Measurements from ENCODE around the gene ZBTB42.
"Not testable (repeated sequence)": the region's sequence is repeated elsewhere in the genome, so short reads cannot be mapped to it uniquely, and the experiment has no call there.

The ZBTB42 gene

DNA sequence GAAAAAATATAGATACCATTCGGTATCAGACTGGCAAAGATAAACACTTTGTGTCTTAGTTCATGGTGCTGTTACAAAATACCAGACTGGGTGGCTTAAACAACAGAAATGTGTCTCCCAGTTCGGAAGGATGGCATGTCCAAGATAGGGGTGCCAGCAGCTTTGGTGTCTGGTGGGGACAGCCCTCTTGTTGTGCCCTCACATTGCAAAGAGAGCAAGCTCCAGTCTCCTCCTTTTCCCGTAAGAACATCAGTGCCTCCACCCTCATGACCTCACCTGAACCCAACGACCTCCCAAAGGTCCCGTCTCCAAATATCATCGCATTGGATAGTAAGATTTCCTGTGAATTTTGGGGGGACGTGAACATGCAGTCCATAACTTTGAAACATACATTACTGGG lies 12.4 kb downstream of the ZBTB42 start:
- DNase-seq = no peak

DNA sequence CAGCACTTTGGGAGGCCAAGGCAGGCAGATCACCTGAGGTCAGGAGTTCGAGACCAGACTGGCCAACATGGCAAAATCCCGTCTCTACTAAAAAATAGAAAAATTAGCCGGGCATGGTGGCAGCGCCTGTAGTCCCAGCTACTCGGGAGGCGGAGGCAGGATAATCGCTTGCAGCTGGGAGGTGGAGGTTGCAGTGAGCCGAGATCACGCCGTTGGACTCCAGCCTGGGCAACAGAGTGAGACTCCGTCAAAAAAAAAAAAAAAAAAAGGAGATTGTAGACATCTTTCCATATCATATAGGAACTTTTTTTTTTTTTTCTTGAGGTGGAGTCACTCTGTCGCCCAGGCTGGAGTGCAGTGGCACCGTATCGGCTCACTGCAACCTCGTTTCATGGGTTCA lies 13.8 kb downstream of the ZBTB42 start:
- not testable (repeated sequence) for DNase-seq

DNA sequence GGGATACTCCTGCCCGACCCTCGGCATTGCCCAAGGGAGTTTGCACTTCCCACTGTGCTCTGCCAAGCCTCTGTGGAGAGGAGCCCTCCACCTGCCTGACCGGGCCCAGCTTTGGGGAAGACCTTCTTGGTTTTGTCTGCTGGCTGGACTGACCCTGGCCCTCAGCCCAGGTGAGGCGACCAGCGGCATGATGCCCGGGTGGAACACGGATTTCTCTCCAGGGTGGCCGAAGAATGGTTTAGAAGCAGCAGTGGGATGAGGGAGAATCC lies 15.6 kb downstream of the ZBTB42 start:
- no peak for DNase-seq

DNA sequence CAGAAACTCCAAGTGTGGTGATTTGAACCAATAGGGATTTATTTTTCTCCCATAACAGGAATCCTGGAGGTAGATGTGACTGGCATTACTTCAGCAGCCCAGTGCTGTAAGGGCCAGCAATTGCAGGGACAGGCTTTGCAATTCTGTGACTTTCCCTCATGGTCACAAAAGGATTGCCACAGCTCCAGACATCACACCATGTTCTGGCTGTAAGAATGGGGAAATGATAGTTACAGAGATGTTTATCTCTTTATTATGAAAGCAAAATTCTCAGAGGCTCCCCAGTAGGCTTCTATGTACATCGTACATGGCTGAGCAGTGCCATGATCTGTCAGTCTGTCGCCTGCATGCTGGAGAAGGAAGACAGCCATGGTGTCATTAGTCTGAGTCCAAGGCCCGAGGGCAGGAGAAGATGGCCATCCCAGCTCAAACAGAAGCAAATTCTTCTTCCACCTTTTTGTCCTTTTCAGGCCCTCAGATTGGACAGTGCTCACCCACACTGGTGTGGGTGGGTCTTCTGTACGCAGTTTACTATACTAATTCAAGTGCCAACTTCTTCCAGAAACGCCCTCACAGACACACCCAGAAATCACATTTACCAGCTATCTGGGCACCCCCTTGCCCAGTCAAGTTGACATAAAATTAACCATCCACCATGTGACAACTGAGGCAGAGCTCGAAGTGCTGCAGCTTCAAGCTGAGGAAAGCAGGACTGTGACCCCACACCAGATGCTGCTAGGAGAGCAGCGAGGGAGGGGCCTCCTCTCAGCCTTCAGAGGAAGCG lies 17.2 kb downstream of the ZBTB42 start:
- DNase-seq = no peak

DNA sequence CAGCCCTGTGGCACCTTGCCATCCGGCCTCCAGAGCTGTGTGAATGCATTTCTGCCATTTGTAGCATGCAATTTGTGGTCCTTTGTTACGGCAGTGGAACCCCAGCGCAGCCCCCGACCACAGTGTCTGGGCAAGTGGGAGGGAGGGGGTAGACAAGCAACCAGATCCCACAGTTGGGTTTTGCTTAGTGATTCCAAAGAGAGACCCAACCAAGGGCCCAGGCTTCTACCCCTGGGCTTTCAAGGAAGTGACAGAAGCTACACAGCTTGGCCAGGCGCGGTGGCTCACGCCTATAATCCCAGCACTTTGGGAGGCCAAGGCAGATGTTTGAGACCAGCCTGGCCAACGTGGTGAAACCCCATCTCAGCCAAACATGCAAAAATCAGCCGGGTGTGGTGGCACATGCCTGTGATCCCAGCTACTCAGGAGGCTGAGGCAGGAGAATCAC lies 17.8 kb downstream of the ZBTB42 start:
- DNase-seq = no peak

DNA sequence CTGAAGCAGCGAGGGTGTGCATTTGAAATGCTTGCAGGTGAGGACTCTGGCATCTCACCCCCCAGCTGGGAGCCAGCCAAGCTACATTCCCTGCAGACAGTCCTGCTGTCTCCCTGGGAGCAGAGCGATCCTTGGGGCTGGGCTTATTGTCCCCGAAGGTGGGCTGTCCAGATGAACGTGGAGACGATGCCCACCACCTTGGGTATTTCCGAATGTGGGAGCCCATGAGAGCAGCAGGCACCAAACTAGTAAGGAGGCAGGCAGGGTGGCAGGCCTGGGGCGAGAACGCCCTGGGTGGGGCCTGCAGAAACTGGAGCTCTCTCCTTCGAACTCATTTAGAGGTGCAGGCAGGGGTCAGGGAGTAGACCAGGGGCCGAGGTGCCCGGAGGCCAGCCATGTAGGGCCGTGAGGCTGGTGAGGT lies 18.5 kb downstream of the ZBTB42 start:
- DNase-seq = no peak

DNA sequence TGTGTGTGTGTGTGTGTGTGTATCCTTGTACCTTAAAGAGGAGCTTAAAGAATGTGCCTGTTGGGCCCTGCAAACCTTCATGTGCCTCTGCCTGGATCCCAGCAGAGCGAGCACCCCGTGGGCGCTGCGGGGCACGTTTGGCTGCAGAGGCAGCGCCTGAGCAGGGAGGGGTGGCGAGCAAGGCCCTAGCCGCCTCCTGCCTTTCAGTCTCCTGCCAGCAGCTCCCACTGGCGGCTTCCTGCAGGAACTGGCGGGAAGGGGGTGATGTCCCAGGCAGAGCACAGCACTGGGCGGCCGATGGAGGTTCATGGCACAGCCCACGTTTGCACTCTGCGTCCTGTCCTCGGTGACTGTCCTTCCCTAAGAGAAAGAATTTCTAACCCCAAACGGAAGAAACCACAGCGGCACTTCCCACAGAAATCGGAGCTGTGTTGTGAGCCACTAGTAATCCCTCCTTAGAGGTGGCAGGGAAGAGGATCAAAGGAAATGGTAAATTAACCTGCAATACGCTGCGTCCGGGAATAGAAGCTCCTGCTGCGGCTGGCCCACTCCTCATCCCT lies 19.8 kb downstream of the ZBTB42 start:
- no peak for DNase-seq

DNA sequence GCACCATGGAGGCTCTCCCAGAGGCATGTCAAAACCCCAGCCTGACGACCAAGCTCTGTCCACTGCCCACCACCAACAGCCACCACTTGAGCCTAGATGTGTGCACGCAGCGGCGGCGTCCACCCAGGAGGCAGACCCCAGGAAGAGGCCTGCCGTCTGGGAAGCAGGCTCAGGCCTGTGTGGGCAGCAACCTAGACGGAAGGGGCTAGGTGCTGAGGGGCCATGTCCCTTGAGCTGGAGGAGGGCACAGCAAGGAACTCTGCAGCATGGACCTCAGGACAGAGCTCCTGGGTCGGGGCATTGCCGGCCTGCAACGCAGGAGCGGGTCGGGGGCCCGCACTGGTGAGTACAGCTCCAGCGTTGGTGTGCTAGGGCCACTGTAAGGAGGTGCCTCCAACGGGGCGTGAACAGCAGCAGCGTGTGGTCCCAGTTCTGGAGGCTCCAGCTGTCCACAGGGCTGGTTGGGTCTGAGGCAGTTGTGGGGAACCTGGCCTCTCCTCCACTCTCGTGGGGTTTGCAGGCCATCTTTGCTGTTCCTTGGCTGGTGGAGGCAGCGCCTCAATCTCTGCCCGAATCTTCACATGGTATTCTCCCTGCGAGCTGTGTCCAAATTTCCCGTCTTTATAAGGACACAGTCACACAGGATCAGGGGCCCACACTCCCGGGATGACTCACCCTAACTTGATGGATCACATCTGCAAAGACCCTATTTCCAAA lies 20.5 kb downstream of the ZBTB42 start:
- no peak for DNase-seq

DNA sequence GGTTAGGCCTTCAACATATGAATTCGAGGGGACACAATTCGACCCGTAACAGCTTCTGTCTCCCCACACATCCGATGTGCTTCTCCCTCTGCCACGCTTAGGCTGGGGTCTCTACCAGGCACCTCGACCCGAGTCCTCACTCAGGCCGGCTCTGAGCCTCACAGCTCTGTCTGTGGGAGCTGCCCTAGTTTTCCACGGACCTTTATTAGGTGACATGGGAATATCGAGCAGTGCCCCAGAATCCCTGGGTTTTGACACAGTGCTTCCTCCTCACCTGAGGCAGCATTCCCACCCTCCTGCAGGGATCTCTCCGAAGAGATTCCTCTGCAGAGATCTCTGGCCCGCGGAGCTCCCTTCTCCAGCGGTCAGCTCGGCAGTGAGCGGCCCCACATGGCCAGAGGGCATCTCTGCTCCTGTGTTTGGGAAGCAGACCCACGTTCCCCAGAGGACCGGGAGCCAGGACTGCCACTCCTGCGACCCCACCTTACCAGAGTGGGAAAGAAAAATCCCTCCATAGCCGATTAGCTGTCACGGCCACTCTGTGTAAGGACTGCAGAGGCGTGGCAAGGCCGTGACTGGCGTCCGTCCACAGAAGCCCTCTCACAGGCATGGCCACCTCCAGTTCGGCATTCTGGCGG lies 21.2 kb downstream of the ZBTB42 start:
- no peak for DNase-seq

DNA sequence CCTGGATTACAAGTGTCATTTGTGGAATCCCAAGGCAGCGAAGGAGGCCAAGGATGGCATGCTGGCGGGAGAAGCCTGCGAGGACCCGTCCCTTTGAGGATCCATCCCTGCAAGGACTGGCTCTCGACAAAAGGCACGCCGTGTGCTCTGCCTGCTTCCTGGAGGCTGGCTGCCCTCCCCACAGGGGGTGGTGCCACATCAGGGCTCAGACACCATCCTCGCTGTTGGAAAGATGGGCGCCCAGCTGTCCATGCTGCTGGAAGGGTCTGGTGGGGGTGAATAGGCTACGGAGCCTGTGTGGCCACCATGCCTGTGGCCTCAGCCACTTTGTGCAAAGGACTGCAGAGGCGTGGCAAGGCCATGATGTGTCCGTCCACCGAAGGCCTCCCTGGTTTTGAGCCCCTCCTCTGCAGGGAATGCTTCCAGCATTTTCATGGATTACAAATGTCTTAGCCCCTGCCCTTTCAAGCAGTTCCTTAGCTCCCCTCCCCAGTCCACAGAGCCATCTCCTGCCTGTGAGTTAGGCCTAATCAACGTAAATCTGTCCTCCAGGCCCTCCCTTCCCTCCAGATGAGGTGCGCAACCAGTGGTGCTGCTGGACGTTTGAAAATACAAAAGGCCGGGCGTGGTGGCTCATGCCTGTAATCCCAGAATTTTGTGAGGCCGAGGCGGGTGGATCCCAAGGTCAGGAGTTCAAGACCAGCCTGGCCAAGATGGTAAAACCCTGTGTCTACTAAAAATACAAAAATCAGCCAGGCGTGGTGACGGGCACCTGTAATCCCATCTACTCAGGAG lies 22.1 kb downstream of the ZBTB42 start:
- DNase-seq = no peak

DNA sequence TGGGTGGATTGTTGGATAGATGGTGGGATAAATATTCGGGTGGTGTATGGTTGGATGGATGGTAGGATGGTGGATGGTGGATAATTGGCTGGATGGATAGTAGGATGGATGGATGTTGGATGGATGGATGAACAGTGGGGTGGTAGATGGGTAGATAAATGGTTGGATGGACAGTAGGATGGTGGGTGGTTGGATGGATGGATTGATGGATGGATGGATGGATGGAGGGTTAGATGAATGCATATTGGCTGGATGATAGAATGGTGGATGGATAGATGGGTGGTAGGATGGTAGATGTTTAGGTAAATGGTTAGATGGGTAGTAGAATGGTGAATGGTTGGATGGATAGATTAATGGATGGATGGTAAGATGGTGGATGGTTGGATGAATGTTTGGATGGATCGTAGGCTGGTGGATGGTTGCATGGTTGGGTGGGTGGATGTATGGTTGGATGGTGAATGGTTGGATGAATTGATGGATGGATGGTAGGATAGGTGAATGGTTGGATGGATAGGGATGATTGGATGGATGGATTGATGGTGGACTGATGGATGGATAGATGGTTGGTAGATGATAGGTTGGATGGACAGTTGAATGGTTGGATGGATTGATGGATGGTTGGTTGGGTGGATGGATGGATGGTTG lies 23.6 kb downstream of the ZBTB42 start:
- no peak for DNase-seq

DNA sequence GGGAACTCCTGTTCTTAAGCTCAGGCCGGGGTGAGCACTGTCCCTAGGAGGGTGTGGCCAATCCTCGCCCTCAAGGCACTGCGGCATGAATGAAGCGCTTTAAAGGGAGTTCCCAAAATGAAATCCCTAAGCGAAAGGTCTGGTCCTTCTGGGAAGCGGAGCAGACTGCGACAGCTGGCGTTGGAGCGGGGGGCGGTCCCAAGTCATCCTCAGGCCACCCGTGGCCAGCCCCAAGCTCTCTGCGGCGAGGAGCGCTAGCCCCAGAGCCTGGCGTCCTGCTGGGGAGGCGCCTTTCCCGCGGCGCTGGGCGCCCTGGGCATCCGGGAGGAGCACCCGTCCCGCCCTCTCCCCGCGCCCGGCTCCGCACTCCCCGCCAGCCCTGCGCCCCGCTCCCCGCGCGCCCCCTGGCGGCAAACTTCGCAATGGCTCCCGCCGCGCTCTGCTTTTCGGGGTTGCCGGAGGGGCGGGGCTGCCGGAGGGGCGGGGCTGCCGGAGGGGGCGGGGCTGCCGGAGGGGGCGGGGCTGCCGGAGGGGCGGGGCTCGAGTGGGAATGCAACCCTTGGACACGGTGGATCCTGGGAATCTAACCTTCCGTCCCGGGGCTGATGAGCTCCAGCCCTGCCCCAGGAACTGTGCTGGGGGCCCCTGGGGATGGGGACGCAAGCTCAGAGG lies 25.4 kb downstream of the ZBTB42 start:
- peak; percentile 96 for DNase-seq

DNA sequence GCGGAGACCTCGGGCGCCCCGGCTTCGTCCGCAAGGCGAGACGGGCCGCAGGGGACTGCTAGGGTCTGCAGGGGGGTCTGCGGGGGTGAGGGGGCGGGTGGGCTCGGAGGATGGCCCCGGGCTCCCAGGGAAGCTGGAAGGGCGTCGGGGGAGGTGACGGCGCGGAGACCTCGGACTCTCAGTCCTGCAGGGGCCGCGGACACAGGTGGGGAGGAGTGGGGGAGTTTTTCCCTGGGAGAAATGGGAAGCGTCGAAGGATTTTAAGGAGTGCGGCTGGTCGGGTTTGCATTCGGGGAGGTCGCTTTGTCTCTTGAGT lies 25.9 kb downstream of the ZBTB42 start:
- DNase-seq = no peak

DNA sequence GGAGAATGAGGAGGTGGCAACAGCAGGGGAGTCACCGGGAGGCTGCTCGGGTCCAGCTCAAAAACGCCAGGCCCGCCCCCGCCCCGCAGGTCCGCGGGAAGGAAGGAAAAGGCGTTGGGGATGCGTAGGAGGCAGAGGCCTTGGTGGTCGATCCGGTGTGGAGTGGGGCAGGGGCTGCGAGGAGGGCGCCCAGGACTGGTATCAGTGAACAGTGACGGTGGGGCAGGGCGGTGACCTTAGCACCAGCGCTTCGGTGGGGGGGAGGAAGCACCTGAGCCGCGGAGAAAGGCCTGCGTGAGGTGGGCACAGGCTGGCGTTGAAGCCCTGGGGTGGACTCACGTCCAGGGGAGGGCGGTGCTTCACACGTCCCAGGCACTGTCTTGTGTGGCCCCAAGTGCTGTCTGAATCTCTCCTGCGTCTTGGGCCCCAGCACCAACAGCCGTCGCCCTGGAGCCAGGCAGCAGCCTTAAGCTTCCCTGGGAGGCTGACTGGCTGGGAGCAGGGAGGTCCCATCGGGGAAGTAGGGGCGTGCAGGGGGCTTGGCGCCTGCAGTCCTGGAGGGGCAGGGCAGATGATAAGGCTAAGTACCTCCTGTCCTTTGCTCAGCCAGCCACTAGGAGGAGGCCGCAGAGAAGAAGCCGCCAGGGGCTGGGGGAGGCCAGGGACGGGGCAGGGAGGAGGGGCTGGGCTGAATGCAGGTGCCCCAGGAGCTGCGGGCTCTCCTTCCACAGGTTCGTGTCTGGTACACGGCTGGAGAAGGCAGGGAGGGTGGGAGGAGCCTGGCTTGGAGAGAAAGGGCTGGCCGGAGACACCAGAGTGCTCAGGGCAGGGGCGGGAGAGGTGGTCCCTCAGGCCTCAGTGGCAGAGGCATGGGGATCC lies 26.5 kb downstream of the ZBTB42 start:
- peak; percentile 42 to 64 for DNase-seq

DNA sequence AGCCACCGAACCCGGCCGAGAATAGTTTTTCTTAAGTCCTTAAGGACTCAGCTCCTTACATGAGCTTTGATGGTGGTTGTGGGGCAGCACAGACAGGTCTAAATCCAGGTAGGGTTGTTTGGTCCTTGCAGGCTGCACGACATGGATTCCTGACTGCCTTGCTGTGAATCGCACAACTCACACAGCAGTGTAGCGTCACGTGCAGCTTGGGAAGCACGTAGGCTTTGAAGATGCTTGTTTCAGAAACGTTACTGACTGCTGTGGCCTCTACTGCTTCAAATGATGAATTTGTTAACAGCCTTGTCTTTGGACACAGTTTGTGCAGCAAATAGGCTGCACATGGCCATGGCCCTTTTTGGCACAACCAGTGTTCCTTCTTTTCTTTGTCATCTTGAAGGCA lies 29.9 kb downstream of the ZBTB42 start:
- DNase-seq = no peak

DNA sequence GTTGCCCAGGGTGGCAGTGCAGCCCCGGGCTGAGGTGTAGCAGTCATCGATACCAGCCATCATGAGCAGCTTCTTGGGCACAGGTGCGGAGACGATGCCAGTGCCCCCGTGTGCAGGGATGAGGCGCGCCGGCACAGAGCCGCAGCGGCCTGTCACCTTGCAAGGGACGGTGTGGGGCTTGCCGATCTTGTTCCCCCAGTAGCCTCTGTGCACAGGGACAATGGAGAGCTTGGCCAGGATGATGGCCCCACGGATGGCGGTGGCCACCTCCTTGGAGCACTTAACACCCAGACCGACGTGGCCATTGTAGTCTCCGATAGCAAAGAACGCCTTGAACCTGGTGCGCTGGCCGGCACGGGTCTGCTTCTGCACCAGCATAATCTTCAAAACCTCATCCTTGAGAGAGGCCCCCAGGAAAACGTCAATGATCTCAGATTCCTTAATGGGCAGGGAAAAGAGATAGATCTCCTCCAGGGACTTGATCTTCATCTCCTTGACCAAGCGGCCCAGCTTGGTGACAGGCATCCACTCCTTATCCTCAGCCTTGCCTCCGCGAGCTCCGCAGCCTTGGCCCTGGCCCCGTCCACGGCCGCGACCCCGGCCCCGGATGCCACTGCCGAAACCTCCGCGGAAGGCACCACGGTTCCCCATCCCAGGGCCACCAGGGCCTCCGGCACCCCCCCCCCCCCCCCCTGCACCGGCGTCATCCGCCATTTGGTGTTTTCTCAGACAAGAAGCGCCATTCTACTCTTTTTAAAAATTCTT lies 35.5 kb downstream of the ZBTB42 start:
- not testable (repeated sequence) for DNase-seq

DNA sequence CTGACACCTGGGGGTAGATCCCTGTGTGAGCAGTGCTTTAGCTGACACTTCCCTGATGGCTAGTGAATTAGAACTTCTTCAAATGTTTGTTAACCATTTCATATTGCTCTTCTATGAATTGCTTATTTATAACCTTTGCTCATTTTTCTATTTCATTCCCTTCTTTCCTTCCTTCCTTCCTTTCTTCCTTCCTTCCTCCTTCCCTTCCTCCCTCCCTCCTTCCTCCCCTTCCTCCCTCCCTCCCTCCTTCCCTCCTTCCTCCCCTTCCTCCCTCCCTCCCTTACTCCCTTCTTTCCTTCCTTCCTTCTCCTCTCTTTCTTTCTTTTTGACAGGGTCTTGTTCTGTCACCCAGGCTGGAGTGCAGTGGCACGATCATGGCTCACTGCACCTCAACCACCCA lies 40.8 kb downstream of the ZBTB42 start:
- no peak for DNase-seq

DNA sequence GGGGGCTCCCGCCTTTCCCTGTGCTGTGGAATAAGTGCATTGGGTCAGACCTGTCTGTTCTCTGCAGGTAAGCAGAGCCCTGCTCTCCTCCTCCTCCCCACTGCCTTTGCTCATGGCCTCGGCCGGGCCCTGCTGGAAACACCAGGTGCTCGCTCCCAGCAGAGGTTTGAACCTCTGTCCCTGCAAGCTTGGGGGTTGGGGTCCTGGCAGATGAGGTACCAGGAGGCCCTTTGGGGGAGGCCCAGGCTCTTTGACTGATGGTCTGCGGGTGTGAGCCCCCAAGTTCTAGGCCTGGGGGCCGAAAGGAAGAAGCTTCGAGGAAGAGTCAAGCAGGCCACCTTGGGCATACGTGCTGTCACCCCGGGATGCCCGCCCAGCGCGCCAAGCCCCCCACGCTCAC lies 42.1 kb downstream of the ZBTB42 start:
- DNase-seq = no peak

DNA sequence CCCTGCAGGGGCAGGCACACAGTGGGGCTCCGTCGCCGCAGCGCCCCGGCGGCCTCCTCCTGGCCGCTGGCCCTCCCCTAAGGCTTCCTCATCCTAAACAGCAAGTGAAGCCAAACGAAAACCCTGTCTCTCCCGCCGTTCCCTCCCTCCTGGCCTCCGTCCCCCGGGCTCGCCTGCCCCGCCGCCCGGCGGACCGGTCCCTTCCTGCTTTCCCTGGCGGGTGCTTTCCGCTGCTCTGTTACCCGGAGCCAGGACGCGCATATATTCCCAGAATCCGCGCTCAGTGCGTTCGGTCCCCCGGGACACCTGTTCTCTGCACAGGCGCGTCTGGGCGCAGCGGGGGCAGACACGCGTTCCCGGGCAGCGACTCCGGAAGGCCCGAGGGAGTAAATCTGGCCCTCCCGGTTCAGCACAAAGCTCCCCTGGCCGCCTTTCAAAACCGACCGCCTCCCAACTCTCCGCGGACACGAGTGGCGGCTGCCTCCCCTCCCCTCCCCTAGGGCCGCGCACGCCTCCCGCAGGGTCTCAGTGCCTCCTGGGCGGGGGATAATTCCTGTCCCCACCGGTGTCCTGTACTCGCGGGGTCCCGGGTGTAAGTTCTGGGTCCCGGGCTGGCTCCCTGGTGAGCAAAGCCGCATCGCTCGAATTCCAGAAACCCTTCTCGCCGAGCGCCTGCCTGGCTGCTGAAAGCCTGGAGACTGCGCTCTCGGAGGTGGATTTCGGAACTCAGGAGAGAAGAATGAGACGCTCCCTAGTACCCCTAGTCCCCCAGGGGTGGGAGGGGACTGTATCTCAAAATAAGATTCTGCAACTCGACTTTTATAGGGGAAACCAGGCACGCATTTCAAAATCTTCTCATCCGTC lies 42.8 kb downstream of the ZBTB42 start:
- no peak for DNase-seq

Measured in activated CD4-positive, alpha-beta T cell treated with anti-CD3 and anti-CD28 coated beads, Interleukin-2, amount 50 U/mL, for 48 hours (primary cell).